ENCODE measurements around the gene UGT1A1. TPM values are rescaled to one million over a fixed set of nuclear protein-coding genes. Genes with fewer than 3 reads are reported as not detected.

UGT1A1 gene
- total RNA-seq, 4 donors from 2014 or later: 2.3 to 7.1 (median 3.4) TPM

DNA sequence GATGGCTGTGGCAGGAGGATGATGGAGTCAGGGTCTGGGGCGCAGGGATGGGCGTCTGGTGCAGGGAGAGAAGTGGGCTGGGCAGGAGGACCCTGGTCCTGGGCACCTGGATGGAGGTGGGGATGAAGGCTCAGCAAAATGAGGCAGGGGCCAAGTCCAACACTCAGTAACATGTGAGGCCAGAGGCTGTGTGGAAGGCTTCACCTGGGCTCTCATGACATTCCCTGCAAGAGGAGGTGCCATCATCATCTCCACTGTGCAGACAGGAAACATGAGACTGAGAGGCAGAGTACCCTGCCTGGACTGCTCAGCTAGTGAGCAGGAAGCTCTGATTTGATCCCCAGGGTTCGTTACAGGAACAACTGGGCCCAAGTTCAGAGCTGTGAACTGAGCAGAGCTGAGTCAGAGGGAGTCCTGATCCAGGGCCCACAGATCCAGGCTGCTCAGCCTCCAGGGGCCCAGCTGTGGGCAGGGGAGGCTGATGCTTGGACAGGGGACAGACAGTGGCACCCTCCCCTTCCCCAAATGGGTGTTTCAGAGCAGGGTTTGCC lies 57.4 kb downstream of the UGT1A1 start:
- Histone ChIP-seq H3K9me3 (no peaks in the 10 kb centered on the region), H3K36me3 (no peaks in the 10 kb centered on the region), H3K27ac (no peak overlapping the region), H3K4me1 (no peaks in the 10 kb centered on the region), H3K27me3 (no peaks in the 10 kb centered on the region), H3K4me3 (no peak overlapping the region)
- no peak for DNase-seq
- 89 to 100% methylated on average over 2 of the region's 3 CpGs for whole genome bisulfite sequencing, 2 donors
- no peak for TF ChIP-seq POLR2A (IDR thresholded peaks at IDR 0.05)
- TF ChIP-seq, protein P1, sequence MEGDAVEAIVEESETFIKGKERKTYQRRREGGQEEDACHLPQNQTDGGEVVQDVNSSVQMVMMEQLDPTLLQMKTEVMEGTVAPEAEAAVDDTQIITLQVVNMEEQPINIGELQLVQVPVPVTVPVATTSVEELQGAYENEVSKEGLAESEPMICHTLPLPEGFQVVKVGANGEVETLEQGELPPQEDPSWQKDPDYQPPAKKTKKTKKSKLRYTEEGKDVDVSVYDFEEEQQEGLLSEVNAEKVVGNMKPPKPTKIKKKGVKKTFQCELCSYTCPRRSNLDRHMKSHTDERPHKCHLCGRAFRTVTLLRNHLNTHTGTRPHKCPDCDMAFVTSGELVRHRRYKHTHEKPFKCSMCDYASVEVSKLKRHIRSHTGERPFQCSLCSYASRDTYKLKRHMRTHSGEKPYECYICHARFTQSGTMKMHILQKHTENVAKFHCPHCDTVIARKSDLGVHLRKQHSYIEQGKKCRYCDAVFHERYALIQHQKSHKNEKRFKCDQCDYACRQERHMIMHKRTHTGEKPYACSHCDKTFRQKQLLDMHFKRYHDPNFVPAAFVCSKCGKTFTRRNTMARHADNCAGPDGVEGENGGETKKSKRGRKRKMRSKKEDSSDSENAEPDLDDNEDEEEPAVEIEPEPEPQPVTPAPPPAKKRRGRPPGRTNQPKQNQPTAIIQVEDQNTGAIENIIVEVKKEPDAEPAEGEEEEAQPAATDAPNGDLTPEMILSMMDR (IDR thresholded peaks at IDR 0.05): no peak
- intact Hi-C loops (cut with DNase I): no loop called here

DNA sequence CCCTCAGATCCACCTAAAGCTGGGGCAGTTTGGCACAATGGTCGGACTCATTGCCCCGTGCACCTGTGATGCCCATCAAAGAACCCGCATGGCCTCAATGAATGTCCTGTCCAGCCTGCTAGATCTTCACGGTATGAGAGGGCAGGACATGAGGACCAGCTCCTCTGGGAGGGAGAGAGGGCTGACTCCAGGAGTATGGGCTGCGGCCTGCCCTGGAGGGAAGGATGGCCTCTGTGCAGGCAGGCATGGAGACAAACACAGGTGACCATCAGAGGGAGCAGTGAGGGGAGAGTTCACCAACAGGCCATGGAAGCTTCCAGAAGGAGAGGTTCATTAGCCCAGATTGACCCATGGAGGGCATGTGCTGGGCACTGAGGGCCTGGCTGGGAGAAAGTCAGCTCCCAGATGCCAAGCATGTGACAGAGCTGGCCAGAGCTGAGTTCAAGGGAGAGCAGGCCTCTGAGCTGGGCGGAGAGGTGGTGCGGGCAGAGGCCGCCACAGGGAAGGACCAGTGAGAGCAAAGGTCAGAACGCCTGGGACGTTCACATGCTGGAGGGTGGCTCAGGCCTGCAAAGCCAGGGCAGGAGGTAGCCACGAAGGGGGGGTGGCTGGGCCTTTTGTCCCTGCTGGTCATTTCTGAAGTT lies 58.0 kb downstream of the UGT1A1 start:
- no peak overlapping the region for H3K4me3 ChIP-seq
- intact Hi-C loops (cut with DNase I): no loop called here
- no peaks in the 10 kb centered on the region for H3K4me1 ChIP-seq
- no peak for TF ChIP-seq POLR2A (IDR thresholded peaks at IDR 0.05)
- TF ChIP-seq, protein P1 (IDR thresholded peaks at IDR 0.05): no peak
- H3K9me3 ChIP-seq: no peaks in the 10 kb centered on the region
- no peak overlapping the region for H3K27ac ChIP-seq
- H3K36me3 ChIP-seq: no peaks in the 10 kb centered on the region
- 90% methylated on average over 9 of the region's 11 CpGs; no CpG with 5 or more reads in 1 of the 2 donors for WGBS, 2 donors
- no peaks in the 10 kb centered on the region for H3K27me3 ChIP-seq
- no peak for DNase-seq

DNA sequence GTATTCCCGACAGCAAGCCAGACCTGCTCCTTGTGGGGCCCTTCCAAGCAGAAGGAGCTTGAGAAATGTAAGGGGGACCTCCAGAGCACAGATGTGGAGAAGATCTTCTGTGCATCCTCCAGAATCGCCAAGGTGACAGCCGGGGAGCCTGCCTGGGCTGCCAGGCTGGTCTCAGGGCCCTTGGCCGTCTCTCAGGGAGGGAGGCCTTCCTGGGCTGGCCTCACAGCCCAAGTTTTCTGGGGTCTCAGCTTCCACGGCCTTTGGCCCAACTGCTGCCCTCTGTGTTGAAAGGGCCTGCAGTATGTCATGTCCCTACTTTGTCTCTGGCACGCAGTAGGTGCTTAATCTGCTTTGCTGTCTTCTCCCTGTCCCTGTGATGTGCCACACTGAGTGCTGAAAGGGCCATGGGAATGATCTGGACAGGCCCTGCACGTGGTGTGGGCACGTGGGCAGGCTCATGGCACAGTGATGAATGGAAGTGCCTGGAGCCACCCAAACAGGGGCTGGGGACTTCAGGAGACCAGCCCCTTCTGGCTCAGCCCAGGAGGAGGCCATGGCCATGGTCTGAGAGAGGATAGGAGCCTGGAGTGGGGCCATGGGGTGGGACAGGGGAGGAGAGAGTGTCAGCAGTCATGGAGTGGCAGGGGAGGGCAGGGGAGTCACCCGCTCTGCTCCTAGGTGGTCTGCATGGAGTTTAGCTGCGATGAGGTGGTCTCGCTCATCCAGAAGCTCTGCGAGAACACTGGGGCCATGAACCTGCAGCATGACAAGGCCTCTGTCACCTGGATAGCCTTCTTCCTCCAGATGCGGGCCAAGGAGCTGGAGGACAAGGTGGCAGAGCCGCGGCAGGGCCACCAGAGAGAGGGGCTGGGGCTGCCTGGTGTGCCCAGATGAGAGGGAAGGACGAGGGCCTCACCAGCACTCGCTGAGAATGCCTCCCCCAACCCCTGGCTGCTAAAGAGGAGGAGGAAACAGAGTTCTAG lies 58.9 kb downstream of the UGT1A1 start:
- no peaks in the 10 kb centered on the region for H3K36me3 ChIP-seq
- no peaks in the 10 kb centered on the region for H3K4me1 ChIP-seq
- WGBS, 2 donors: 72 to 74% methylated on average over 2 to 9 of the region's 17 CpGs
- no peaks in the 10 kb centered on the region for H3K27me3 ChIP-seq
- intact Hi-C loops (cut with DNase I): no loop called here
- TF ChIP-seq POLR2A (IDR thresholded peaks at IDR 0.05): no peak
- DNase-seq: no peak
- H3K27ac ChIP-seq: no peak overlapping the region
- H3K4me3 ChIP-seq: no peak overlapping the region
- no peaks in the 10 kb centered on the region for H3K9me3 ChIP-seq

DNA sequence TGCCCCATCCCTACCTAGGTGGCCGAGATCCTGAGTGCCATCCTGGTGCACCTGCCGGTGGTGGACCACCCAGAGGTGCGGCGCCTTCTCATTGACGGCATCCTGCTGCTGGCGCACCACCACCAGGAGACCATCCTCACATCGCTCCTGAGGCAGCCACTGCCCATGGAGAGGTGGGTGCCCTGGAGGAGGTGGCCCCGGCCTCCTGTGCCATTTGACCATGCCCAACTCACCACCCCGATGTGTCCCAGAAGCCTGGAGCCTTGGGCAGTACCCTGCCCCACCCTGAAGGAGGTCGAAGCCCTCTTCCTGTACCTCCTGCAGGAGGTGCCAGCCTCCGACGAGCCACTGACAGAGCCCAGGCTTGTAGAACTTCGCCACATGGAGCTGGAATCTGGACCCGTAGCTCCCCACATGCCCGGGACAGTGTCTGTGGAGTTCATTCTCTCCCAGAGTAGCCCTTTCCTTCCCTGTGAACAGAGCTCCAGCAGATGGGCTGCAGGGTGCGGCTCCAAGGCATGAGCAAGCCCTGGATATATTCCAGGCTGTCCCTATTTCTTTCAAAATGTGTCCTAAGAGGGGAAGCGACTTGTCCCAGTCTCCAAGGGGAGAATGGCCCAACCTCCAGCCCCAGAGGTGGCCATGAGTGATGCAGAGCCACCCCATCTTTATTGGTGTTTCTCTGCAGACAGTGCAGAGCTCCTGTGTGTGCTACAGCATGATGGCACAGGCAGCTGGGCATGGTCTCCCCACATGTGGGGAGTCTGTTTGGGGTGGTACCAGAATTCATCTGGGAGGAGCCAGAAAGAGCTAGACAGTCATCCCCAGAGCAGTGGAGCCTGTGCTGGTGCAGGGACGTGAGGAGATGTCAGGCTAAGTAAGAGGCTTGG lies 60.1 kb downstream of the UGT1A1 start:
- Histone ChIP-seq H3K4me3 (no peak overlapping the region), H3K27ac (no peak overlapping the region), H3K9me3 (no peaks in the 10 kb centered on the region), H3K36me3 (no peaks in the 10 kb centered on the region), H3K4me1 (no peaks in the 10 kb centered on the region), H3K27me3 (no peaks in the 10 kb centered on the region)
- TF ChIP-seq, protein P1 (IDR thresholded peaks at IDR 0.05): no peak
- no peak for TF ChIP-seq POLR2A (IDR thresholded peaks at IDR 0.05)
- DNase-seq: no peak
- intact Hi-C loops (cut with DNase I): no loop called here
- 77 to 79% methylated on average over 15 to 17 of the region's 18 CpGs for WGBS, 2 donors

DNA sequence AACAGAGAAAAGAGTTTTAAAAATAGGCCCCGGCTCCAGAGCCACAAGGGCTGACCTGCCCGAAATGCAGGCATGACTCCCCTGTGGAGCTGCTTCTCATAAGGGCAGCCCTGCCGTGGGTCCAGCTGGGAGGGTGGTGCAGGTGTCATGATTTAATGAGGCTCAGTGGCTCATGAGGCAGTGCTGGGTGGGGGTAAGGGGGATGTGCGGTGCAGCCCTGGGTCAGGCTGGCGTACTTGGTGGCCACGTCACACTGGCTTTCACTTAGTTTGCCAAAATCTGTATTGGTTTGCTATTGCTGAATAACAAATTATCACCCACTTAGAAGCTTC lies 60.7 kb downstream of the UGT1A1 start:
- H3K36me3 ChIP-seq: no peaks in the 10 kb centered on the region
- H3K27me3 ChIP-seq: no peaks in the 10 kb centered on the region
- DNase-seq: no peak
- H3K9me3 ChIP-seq: no peaks in the 10 kb centered on the region
- H3K27ac ChIP-seq: no peak overlapping the region
- WGBS, 2 donors: 75 to 96% methylated on average over 6 of the region's 6 CpGs
- H3K4me3 ChIP-seq: no peak overlapping the region
- TF ChIP-seq, protein P1 (IDR thresholded peaks at IDR 0.05): no peak
- TF ChIP-seq POLR2A (IDR thresholded peaks at IDR 0.05): no peak
- intact Hi-C loops (cut with DNase I): no loop called here
- no peaks in the 10 kb centered on the region for H3K4me1 ChIP-seq

Measured in esophagus squamous epithelium (tissue), 5 donors.